Measurements from ENCODE around the gene TAF1C. TPM values are rescaled to one million over a fixed set of nuclear protein-coding genes. Genes with fewer than 3 reads are reported as not detected.

TAF1C gene, protein sequence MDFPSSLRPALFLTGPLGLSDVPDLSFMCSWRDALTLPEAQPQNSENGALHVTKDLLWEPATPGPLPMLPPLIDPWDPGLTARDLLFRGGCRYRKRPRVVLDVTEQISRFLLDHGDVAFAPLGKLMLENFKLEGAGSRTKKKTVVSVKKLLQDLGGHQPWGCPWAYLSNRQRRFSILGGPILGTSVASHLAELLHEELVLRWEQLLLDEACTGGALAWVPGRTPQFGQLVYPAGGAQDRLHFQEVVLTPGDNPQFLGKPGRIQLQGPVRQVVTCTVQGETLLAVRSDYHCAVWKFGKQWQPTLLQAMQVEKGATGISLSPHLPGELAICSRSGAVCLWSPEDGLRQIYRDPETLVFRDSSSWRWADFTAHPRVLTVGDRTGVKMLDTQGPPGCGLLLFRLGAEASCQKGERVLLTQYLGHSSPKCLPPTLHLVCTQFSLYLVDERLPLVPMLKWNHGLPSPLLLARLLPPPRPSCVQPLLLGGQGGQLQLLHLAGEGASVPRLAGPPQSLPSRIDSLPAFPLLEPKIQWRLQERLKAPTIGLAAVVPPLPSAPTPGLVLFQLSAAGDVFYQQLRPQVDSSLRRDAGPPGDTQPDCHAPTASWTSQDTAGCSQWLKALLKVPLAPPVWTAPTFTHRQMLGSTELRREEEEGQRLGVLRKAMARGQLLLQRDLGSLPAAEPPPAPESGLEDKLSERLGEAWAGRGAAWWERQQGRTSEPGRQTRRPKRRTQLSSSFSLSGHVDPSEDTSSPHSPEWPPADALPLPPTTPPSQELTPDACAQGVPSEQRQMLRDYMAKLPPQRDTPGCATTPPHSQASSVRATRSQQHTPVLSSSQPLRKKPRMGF
- total RNA-seq: 30.2 TPM

DNA sequence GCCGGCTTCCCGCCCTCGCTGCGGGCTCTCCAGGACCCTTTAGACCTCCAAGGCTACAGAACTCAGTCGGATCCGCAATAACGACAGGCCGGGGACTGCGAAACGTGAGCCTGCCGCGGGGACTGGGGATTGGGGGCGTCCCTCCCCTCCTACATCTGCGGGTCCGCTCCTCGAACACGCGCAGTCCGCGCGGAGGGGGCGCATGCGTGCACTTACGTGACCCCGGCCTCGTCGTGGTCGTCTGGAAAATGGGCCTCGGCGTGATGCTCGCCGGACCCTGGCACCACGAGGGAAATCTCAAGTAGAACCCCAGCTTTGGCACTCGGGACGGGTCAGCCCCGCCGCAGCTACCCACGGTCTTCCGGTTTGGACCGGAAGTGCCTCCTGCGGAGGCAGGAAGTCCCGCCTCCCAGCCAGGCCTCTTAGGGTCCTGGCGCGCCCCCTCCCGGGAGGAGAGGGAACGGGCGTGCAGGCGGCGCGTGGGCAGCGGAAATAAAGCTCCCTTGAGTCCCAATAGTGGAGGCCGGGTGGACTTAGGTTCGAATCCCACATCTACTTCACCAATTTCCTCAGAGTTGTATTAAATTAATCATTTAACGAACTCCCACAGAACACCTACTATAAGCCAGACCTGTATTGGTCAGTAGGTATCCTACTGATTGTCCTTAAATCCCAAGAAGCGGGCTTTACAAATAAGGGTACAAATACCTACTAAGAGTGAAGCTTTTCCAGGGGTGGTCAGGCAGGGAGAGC lies at the start of gene TAF1C:
TAF1C (minus strand) TSS at position 373 of the 753 bp plus-strand sequence. CDS start 2,069 bp downstream, outside the sequence.
- H3K27me3 ChIP-seq: no peaks in the 10 kb centered on the region
- H3K4me1 ChIP-seq: peaks cover 25% of the 10 kb centered on the region
- no peaks in the 10 kb centered on the region for H3K9me3 ChIP-seq
- intact Hi-C loops (cut with DNase I): loop anchor here (10.0 kb wide), 1 partner anchor 102 kb away; no protein-coding TSS in a partner anchor
- H3K27ac ChIP-seq: peak within 1 kb of the TSS; percentile 60
- H3K36me3 ChIP-seq: peaks cover 0 to 26% of the 10 kb centered on the region in 2 donors
- peak within 1 kb of the TSS; percentile 91 to 95 for H3K4me3 ChIP-seq
- TF ChIP-seq POLR2AphosphoS5 (IDR thresholded peaks at IDR 0.05; ENCODE audit: insufficient read depth in 1 of 2, low read depth in 1 of 2) (peak; percentile 84), POLR2A (IDR thresholded peaks at IDR 0.05) (no peak)
- TF ChIP-seq, protein P1, sequence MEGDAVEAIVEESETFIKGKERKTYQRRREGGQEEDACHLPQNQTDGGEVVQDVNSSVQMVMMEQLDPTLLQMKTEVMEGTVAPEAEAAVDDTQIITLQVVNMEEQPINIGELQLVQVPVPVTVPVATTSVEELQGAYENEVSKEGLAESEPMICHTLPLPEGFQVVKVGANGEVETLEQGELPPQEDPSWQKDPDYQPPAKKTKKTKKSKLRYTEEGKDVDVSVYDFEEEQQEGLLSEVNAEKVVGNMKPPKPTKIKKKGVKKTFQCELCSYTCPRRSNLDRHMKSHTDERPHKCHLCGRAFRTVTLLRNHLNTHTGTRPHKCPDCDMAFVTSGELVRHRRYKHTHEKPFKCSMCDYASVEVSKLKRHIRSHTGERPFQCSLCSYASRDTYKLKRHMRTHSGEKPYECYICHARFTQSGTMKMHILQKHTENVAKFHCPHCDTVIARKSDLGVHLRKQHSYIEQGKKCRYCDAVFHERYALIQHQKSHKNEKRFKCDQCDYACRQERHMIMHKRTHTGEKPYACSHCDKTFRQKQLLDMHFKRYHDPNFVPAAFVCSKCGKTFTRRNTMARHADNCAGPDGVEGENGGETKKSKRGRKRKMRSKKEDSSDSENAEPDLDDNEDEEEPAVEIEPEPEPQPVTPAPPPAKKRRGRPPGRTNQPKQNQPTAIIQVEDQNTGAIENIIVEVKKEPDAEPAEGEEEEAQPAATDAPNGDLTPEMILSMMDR (IDR thresholded peaks at IDR 0.05): peak; percentile 89 to 99 (median 91)
- no peak for DNase-seq (ENCODE audit: extremely low spot score in 2 of 2)

DNA sequence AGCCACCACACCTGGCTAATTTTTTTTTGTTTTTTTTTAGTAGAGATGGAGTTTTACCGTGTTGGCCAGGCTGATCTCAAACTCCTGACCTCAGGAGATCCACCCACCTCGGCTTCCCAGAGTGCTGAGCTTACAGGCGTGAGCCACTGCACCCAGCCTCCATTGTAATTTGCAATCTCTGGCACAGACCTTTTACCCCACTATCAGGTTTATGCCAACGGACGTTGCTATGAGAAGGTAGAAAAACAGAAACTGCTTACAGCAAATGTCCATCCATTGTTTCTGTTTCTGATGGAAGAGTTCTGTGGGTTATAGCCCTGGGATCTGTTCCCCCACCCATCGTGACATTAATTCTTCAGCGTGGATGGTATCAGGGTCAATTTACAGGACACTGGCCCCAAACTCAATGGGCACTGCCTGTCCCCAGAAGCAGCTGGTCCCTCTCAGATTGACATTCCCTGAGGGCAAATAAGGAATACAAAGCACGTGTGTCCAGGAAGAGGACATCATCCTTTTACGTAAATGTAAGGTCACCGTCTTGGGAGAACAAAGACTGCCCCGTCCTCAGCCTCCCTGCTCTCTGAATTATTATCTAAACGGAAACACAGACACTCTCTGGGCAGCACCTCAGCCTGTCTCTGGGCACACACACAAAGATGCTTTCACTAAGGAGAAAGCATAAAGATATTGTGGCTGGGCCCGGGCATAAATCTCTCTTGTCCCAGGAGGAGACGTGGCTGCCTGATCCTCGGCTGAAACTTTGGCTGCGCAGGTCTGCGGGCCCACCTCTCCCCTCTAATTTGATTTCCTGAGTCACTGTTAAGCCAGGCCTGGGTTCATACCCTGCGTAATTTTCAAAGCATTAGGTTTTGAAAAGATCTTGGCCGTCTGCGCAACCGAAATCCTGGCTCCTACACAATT lies 47.7 kb upstream of the TAF1C start:
- H3K27ac ChIP-seq: peak overlapping the region; percentile 1
- no peaks in the 10 kb centered on the region for H3K36me3 ChIP-seq
- H3K9me3 ChIP-seq: no peaks in the 10 kb centered on the region
- H3K4me1 ChIP-seq: no peaks in the 10 kb centered on the region
- TF ChIP-seq, protein P1 (IDR thresholded peaks at IDR 0.05): no peak
- peak in 1 of 2 donors; percentile 65 for TF ChIP-seq POLR2AphosphoS5 (IDR thresholded peaks at IDR 0.05; ENCODE audit: insufficient read depth in 1 of 2, low read depth in 1 of 2)
- DNase-seq (ENCODE audit: extremely low spot score in 2 of 2): no peak
- intact Hi-C loops (cut with DNase I): no loop called here
- no peaks in the 10 kb centered on the region for H3K27me3 ChIP-seq
- H3K4me3 ChIP-seq: no peak overlapping the region

DNA sequence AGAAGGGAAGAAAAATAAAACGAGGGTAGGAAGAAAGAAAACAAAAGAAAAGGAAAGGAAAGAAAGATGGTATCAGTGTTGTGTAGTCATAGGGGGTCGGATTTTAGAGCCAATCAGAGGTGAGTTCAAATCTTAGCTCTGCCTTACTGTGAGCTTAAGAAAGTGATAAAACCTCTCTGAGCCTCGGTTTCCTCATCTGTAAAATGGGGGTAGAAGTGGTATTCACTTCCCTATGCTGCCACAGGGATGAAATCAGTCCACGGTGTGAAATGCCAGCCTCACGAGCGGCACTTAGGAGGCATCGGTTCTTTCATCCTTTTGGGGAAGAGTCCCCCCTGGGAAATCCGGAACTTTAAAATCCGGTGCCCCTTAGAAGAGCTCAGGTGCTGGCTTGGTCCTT lies 46.9 kb upstream of the TAF1C start:
- no peak for DNase-seq (ENCODE audit: extremely low spot score in 2 of 2)
- Histone ChIP-seq H3K36me3 (no peaks in the 10 kb centered on the region), H3K27ac (no peak overlapping the region), H3K4me1 (no peaks in the 10 kb centered on the region), H3K27me3 (no peaks in the 10 kb centered on the region), H3K4me3 (no peak overlapping the region), H3K9me3 (no peaks in the 10 kb centered on the region)
- TF ChIP-seq POLR2A (IDR thresholded peaks at IDR 0.05) (no peak), POLR2AphosphoS5 (IDR thresholded peaks at IDR 0.05; ENCODE audit: insufficient read depth in 1 of 2, low read depth in 1 of 2) (no peak)
- TF ChIP-seq, protein P1 (IDR thresholded peaks at IDR 0.05): no peak
- intact Hi-C loops (cut with DNase I): no loop called here

DNA sequence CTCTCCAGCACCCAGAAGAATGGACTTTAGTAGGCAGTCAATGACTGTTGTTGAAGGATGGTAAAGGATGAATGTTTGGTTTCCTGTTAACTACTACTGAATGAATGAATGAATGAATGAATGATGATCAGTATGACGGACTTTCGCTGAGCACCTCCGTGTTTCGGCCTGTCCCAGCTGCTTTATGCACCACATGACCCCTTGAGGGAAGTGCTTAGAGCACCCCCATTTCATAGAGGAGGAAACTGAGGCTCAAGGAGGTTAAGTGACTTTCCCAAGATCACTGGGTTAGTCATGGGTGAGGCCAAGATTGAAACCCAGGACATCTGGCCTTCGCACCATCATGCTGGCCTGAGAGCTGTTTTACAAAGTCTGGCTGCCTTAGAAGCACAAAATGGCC lies 46.1 kb upstream of the TAF1C start:
- TF ChIP-seq, protein P1 (IDR thresholded peaks at IDR 0.05): no peak
- TF ChIP-seq POLR2A (IDR thresholded peaks at IDR 0.05) (no peak), POLR2AphosphoS5 (IDR thresholded peaks at IDR 0.05; ENCODE audit: insufficient read depth in 1 of 2, low read depth in 1 of 2) (no peak)
- no peaks in the 10 kb centered on the region for H3K9me3 ChIP-seq
- H3K27ac ChIP-seq: no peak overlapping the region
- H3K27me3 ChIP-seq: no peaks in the 10 kb centered on the region
- no peak overlapping the region for H3K4me3 ChIP-seq
- intact Hi-C loops (cut with DNase I): no loop called here
- DNase-seq (ENCODE audit: extremely low spot score in 2 of 2): no peak
- H3K36me3 ChIP-seq: no peaks in the 10 kb centered on the region
- H3K4me1 ChIP-seq: peaks cover 3% of the 10 kb centered on the region
